Measurements from ENCODE around the gene TP73.

The TP73 gene

DNA sequence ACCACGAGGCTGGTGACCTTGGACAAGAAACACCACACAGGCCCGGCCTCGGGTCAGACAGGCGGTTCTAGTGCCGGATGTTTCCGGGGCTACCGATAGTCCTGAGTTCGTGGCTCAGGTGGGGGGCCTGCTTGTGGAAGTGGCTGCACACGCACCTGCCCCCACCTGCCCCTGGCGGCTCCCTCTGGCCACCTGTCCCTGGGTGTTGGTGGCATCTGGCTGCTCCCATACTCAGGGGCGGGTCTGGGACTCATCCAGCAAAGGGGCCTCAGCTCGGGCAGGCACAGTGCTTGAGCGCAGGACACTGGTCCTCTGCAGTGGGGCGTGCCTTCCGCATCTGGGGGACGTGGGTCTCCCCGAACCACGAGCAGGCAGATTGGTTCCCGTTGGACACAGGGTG, 33.6 kb downstream of the TP73 start:
- H3K9ac ChIP-seq (ENCODE audit: low read length): no peak overlapping the region
- peaks cover 1% of the 10 kb centered on the region for H3K27me3 ChIP-seq (ENCODE audit: control insufficient read depth, insufficient read depth, low read length)
- no peak overlapping the region for H3K27ac ChIP-seq (ENCODE audit: low read depth, low read length)
- H3K36me3 ChIP-seq (ENCODE audit: control insufficient read depth, insufficient read depth, low read length): no peaks in the 10 kb centered on the region
- H3K4me1 ChIP-seq (ENCODE audit: control insufficient read depth, insufficient read depth, low read length): no peaks in the 10 kb centered on the region
- no peak overlapping the region for H3K4me3 ChIP-seq (ENCODE audit: low read length)

- Histone ChIP-seq H3K27me3 (ENCODE audit: control insufficient read depth, insufficient read depth, low read length) (peaks cover 2% of the 10 kb centered on the region), H3K9ac (ENCODE audit: low read length) (no peak overlapping the region), H3K4me3 (ENCODE audit: low read length) (no peak overlapping the region), H3K4me1 (ENCODE audit: control insufficient read depth, insufficient read depth, low read length) (no peaks in the 10 kb centered on the region), H3K27ac (ENCODE audit: low read depth, low read length) (no peak overlapping the region), H3K36me3 (ENCODE audit: control insufficient read depth, insufficient read depth, low read length) (no peaks in the 10 kb centered on the region)
These were observed 35.2 kb downstream of the TP73 start for GRCh38 chr1:3687504-3687903.

GRCh38 chr1:3688356-3689137, 36.2 kb downstream of the TP73 start:
- no peaks in the 10 kb centered on the region for H3K4me1 ChIP-seq (ENCODE audit: control insufficient read depth, insufficient read depth, low read length)
- peaks cover 2% of the 10 kb centered on the region for H3K27me3 ChIP-seq (ENCODE audit: control insufficient read depth, insufficient read depth, low read length)
- no peak overlapping the region for H3K9ac ChIP-seq (ENCODE audit: low read length)
- H3K36me3 ChIP-seq (ENCODE audit: control insufficient read depth, insufficient read depth, low read length): no peaks in the 10 kb centered on the region
- no peak overlapping the region for H3K27ac ChIP-seq (ENCODE audit: low read depth, low read length)
- H3K4me3 ChIP-seq (ENCODE audit: low read length): no peak overlapping the region

- H3K27me3 ChIP-seq (ENCODE audit: control insufficient read depth, insufficient read depth, low read length): peaks cover 2% of the 10 kb centered on the region
- H3K4me3 ChIP-seq (ENCODE audit: low read length): no peak overlapping the region
- no peak overlapping the region for H3K27ac ChIP-seq (ENCODE audit: low read depth, low read length)
- H3K9ac ChIP-seq (ENCODE audit: low read length): no peak overlapping the region
- H3K36me3 ChIP-seq (ENCODE audit: control insufficient read depth, insufficient read depth, low read length): no peaks in the 10 kb centered on the region
- H3K4me1 ChIP-seq (ENCODE audit: control insufficient read depth, insufficient read depth, low read length): no peaks in the 10 kb centered on the region
These were observed 36.9 kb downstream of the TP73 start for GRCh38 chr1:3689138-3689750.

DNA sequence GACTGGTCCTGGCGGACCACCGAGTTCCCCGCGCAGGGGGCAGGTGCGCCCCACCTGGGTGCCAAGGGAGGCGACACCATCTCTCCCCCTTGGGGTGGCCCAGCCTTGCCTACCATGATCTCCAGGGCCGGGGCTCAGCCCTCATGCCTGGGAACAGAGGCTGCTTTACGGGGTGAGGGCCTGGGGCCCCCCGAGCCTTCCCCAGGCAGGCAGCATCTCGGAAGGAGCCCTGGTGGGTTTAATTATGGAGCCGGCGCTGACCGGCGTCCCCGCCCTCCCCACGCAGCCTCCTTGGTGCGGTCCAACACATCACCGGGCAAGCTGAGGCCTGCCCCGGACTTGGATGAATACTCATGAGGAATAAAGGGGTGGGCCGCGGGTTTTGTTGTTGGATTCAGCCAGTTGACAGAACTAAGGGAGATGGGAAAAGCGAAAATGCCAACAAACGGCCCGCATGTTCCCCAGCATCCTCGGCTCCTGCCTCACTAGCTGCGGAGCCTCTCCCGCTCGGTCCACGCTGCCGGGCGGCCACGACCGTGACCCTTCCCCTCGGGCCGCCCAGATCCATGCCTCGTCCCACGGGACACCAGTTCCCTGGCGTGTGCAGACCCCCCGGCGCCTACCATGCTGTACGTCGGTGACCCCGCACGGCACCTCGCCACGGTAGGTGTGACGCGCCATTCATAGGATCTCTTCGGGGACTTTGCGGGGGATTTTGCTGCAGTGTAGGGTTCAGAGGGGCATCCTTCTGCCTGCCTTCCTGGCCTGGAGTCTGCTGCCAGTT, 38.2 kb downstream of the TP73 start:
- H3K9ac ChIP-seq (ENCODE audit: low read length): no peak overlapping the region
- no peaks in the 10 kb centered on the region for H3K4me1 ChIP-seq (ENCODE audit: control insufficient read depth, insufficient read depth, low read length)
- peaks cover 2% of the 10 kb centered on the region for H3K27me3 ChIP-seq (ENCODE audit: control insufficient read depth, insufficient read depth, low read length)
- H3K36me3 ChIP-seq (ENCODE audit: control insufficient read depth, insufficient read depth, low read length): no peaks in the 10 kb centered on the region
- H3K27ac ChIP-seq (ENCODE audit: low read depth, low read length): no peak overlapping the region
- no peak overlapping the region for H3K4me3 ChIP-seq (ENCODE audit: low read length)

GRCh38 chr1:3691421-3692204, 39.3 kb downstream of the TP73 start:
- Histone ChIP-seq H3K27ac (ENCODE audit: low read depth, low read length) (no peak overlapping the region), H3K27me3 (ENCODE audit: control insufficient read depth, insufficient read depth, low read length) (peaks cover 5% of the 10 kb centered on the region), H3K4me3 (ENCODE audit: low read length) (no peak overlapping the region), H3K9ac (ENCODE audit: low read length) (no peak overlapping the region), H3K4me1 (ENCODE audit: control insufficient read depth, insufficient read depth, low read length) (no peaks in the 10 kb centered on the region), H3K36me3 (ENCODE audit: control insufficient read depth, insufficient read depth, low read length) (no peaks in the 10 kb centered on the region)

- Histone ChIP-seq H3K9ac (ENCODE audit: low read length) (no peak overlapping the region), H3K36me3 (ENCODE audit: control insufficient read depth, insufficient read depth, low read length) (no peaks in the 10 kb centered on the region), H3K27ac (ENCODE audit: low read depth, low read length) (no peak overlapping the region), H3K27me3 (ENCODE audit: control insufficient read depth, insufficient read depth, low read length) (peaks cover 9% of the 10 kb centered on the region), H3K4me3 (ENCODE audit: low read length) (no peak overlapping the region), H3K4me1 (ENCODE audit: control insufficient read depth, insufficient read depth, low read length) (no peaks in the 10 kb centered on the region)
These were observed 40.3 kb downstream of the TP73 start for GRCh38 chr1:3692598-3692997.

DNA sequence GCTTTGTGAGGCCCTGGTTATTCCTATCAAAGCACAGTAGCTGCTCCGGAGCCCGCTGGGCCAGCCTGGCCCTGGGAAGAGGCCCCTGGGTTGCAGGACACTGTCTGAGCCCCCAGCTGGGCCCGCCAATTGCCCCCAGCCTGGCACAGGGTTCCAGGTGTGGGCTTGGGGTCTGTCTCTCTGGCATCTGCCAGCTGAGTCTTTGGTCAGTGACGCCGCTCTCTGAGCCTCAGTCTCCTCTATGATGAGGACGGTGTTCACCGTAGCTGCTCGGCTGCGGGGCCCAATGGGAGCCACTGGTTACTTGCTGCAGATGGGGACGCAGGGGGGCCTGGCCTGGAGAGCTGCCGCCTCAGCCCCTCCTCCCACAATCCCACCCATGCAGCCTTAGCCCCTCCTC, 41.0 kb downstream of the TP73 start:
- no peak overlapping the region for H3K9ac ChIP-seq (ENCODE audit: low read length)
- no peak overlapping the region for H3K4me3 ChIP-seq (ENCODE audit: low read length)
- H3K4me1 ChIP-seq (ENCODE audit: control insufficient read depth, insufficient read depth, low read length): no peaks in the 10 kb centered on the region
- no peak overlapping the region for H3K27ac ChIP-seq (ENCODE audit: low read depth, low read length)
- no peaks in the 10 kb centered on the region for H3K36me3 ChIP-seq (ENCODE audit: control insufficient read depth, insufficient read depth, low read length)
- peaks cover 14% of the 10 kb centered on the region for H3K27me3 ChIP-seq (ENCODE audit: control insufficient read depth, insufficient read depth, low read length)

- Histone ChIP-seq H3K27ac (ENCODE audit: low read depth, low read length) (no peak overlapping the region), H3K4me1 (ENCODE audit: control insufficient read depth, insufficient read depth, low read length) (no peaks in the 10 kb centered on the region), H3K27me3 (ENCODE audit: control insufficient read depth, insufficient read depth, low read length) (peaks cover 19% of the 10 kb centered on the region), H3K9ac (ENCODE audit: low read length) (no peak overlapping the region), H3K36me3 (ENCODE audit: control insufficient read depth, insufficient read depth, low read length) (no peaks in the 10 kb centered on the region), H3K4me3 (ENCODE audit: low read length) (no peak overlapping the region)
These were observed 43.3 kb downstream of the TP73 start for GRCh38 chr1:3695326-3696217.

- no peak overlapping the region for H3K27ac ChIP-seq (ENCODE audit: low read depth, low read length)
- no peaks in the 10 kb centered on the region for H3K4me1 ChIP-seq (ENCODE audit: control insufficient read depth, insufficient read depth, low read length)
- H3K36me3 ChIP-seq (ENCODE audit: control insufficient read depth, insufficient read depth, low read length): no peaks in the 10 kb centered on the region
- H3K4me3 ChIP-seq (ENCODE audit: low read length): no peak overlapping the region
- no peak overlapping the region for H3K9ac ChIP-seq (ENCODE audit: low read length)
- peaks cover 17% of the 10 kb centered on the region for H3K27me3 ChIP-seq (ENCODE audit: control insufficient read depth, insufficient read depth, low read length)
These were observed 44.4 kb downstream of the TP73 start for GRCh38 chr1:3696689-3697088.

- no peak overlapping the region for H3K27ac ChIP-seq (ENCODE audit: low read depth, low read length)
- H3K9ac ChIP-seq (ENCODE audit: low read length): no peak overlapping the region
- H3K36me3 ChIP-seq (ENCODE audit: control insufficient read depth, insufficient read depth, low read length): no peaks in the 10 kb centered on the region
- no peak overlapping the region for H3K4me3 ChIP-seq (ENCODE audit: low read length)
- no peaks in the 10 kb centered on the region for H3K4me1 ChIP-seq (ENCODE audit: control insufficient read depth, insufficient read depth, low read length)
- peaks cover 17% of the 10 kb centered on the region for H3K27me3 ChIP-seq (ENCODE audit: control insufficient read depth, insufficient read depth, low read length)
These were observed 44.8 kb downstream of the TP73 start for GRCh38 chr1:3697104-3697503.
